ENCODE results near the gene USP54.

USP54 gene

DNA sequence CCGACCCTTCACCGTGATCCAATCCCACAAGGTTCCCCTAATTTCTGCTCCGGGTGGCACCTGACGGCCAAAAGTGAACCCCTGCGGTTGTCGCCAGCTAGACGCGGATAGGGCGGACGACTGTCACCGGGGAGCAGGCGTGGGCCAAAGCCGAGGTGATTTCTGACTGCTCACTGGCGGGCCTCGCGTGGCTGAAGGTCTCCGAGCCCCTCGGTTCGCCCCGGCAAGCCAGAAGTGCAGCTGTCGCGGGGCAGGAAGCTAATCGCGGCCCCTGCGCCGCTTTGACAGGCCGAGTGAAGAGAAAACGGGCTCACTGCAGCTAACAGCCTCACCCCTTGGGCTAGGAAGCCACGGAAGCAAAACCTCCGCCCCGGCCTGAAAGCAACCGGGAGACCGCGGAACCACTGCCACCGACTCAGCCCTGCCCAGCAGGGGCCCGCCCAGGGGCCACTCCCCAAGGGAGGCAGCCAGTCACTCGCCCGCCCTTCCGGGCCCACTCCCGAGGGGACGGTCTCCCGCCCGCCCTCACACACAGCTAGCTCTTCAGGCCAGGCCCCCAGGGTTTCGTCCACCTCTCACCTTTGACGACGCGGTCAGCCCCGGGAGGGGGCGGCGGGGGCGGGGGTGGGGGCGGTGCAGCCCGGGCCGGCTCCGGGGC is 95.8 kb downstream of the USP54 start:
- TF ChIP-seq, protein P1, sequence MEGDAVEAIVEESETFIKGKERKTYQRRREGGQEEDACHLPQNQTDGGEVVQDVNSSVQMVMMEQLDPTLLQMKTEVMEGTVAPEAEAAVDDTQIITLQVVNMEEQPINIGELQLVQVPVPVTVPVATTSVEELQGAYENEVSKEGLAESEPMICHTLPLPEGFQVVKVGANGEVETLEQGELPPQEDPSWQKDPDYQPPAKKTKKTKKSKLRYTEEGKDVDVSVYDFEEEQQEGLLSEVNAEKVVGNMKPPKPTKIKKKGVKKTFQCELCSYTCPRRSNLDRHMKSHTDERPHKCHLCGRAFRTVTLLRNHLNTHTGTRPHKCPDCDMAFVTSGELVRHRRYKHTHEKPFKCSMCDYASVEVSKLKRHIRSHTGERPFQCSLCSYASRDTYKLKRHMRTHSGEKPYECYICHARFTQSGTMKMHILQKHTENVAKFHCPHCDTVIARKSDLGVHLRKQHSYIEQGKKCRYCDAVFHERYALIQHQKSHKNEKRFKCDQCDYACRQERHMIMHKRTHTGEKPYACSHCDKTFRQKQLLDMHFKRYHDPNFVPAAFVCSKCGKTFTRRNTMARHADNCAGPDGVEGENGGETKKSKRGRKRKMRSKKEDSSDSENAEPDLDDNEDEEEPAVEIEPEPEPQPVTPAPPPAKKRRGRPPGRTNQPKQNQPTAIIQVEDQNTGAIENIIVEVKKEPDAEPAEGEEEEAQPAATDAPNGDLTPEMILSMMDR (IDR thresholded peaks at IDR 0.05): no peak
- peak overlapping the region; percentile 86 to 99 for H3K27ac ChIP-seq
- peak overlapping the region; percentile 98 for H3K4me3 ChIP-seq
- peak; percentile 94 for DNase-seq (ENCODE audit: low spot score)

DNA sequence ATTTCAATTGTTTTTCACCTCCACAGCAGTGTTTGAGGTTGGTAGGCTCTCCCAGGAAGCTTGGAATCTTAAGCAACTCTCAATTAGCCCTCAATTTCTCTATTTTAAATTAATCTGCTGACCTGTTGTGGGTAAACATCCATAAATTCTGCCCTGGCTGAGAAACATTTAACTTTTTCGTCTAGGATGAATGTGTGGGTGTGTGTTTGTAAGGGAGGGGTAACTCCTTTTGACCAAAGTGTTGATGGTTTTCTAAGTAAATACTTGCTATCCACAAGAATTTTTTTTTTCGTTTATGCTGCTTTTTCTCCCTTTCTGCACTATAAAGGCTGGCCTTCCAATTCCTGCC is 96.3 kb downstream of the USP54 start:
- TF ChIP-seq, protein P1 (IDR thresholded peaks at IDR 0.05): no peak
- Histone ChIP-seq H3K27ac (peak overlapping the region; percentile 86 to 99), H3K4me3 (peak overlapping the region; percentile 98)
- no peak for DNase-seq (ENCODE audit: low spot score)

DNA sequence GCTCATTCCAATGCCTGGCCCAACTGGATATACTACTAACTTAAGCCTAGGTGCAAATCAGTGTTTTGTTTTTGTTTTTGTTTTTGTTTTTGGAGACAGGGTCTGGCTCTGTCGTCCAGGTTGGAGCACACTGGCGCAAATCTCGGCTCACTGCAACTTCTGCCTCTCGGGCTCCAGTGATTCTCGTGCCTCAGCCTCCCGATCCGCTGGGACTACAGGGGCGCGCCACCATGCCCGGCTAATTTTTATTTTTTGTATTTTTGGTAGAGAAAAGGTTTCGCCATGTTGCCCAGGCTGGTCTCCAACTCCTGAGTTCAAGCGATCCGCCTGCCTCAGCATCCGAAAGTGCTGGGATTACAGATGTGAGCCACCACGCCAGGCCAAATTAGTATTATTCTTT is 96.9 kb downstream of the USP54 start:
- TF ChIP-seq, protein P1 (IDR thresholded peaks at IDR 0.05): no peak
- H3K27ac ChIP-seq: no peak overlapping the region
- DNase-seq (ENCODE audit: low spot score): no peak
- peak overlapping the region; percentile 98 for H3K4me3 ChIP-seq

DNA sequence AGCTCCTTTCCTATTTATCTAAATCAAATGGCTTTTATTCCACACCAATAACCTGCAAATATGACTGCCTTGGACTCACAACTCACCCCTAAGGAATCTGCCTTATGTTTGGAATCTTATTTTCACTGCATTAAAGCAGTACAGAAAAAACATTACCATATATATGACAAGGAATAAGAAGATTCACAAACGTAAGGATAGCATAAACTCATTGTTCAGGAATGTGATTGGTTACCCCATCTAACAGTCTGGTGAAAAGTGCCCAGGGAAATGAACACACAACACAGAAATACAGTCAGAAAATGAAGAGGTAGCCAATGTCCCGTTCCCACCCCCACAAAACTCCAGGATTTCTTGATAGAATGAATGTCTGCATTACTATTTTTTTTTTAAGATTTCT is 97.4 kb downstream of the USP54 start:
- H3K4me3 ChIP-seq: peak overlapping the region; percentile 98
- TF ChIP-seq, protein P1 (IDR thresholded peaks at IDR 0.05): no peak
- no peak overlapping the region for H3K27ac ChIP-seq
- no peak for DNase-seq (ENCODE audit: low spot score)

DNA sequence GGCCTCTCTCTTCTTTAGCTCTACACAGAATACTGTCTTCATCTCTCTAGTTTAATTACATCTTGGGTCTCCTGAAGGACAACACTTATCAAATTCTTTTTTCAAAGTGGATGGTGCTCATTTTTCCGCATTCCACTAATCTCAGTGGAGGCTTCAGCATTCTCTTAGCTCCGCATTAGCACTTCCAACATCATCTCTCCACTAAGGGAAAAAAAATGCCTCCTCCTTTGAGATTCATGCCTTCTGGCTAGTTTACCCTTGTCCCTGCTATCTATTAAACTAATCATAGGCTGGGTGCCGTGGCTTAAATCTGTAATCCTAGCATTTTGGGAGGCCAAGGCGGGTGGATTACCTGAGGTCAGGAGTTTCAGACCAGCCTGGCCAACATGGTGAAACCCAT is 104.5 kb downstream of the USP54 start:
- Histone ChIP-seq H3K27ac (no peak overlapping the region), H3K4me3 (no peak overlapping the region)
- DNase-seq (ENCODE audit: low spot score): no peak
- TF ChIP-seq, protein P1 (IDR thresholded peaks at IDR 0.05): no peak

DNA sequence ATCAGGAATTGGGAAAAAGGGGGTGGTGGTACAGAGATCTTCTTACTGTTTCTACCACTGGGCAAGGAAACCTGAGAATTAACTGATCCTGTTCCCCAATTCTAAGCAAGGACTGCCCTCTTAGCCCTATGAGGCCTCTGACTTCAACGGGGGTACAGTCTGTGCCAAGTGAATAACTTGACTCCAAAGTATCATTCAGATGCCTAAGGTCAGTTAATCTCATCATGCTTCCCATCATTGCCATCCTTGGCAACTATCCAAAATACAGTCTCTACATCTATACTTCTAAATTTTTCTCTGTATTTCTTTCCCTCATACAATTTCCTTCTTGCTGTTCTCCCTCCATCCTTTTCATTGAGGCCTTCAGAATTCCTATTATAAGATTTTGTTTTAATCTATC is 105.8 kb downstream of the USP54 start:
- H3K27ac ChIP-seq: no peak overlapping the region
- no peak overlapping the region for H3K4me3 ChIP-seq
- no peak for DNase-seq (ENCODE audit: low spot score)

DNA sequence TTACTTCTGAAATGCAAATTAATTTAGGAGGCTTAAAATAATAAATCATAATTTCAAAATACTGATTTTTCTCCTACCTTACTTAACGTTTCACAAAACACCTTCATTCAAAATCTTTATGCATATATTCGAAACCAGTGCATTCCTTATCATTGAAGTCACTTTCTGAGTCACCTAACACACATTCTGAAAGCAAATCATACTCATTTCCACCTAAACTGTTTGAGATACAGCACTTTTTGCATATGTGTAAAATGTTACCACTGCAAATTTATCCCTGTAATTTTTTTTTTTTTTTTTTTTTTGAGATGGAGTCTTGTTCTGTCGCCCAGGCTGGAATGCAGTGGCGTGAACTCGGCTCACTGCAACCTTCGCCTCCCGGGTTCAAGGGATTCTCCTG is 111.0 kb downstream of the USP54 start:
- no peak for DNase-seq (ENCODE audit: low spot score)
- H3K4me3 ChIP-seq: no peak overlapping the region
- H3K27ac ChIP-seq: no peak overlapping the region
- TF ChIP-seq, protein P1 (IDR thresholded peaks at IDR 0.05): no peak

More for the DNA sequence above, 105.8 kb downstream of the USP54 start:
- TF ChIP-seq, protein P1 (IDR thresholded peaks at IDR 0.05): no peak
